GM12801 (cell line): ENCODE results near the gene XRCC4.

Experiments used
- CTCF ChIP-seq: IDR thresholded peaks from one replicate; pipeline ENCODE4 v1.5.1; 2011; ENCODE audit warnings: control low read depth; ENCODE audit not compliant: insufficient read length; ENCODE audit errors: extremely low read depth

The XRCC4 gene

DNA sequence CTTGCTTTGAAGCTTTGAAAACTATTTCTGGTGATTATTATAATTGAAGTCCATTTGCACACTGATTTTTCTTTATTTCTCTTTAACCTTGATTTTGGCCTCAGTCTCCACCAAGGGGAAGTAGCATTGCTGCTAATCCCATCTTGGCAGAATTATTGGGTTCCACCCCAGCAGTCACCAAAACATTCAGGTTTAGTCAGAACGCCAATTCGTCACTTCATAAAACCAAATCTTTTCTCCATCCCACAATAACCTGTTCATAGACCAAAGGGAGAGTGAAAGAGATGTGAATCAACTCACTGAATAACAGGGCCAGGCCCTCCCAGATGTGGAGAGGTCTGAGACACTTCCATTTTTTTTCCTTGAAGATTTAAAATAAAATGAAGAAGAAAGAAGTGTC, 299.1 kb downstream of the XRCC4 start:
- no peak for TF ChIP-seq CTCF

- no peak for TF ChIP-seq CTCF
These were observed 300.0 kb downstream of the XRCC4 start for GRCh38 chr5:83377131-83377865.

DNA sequence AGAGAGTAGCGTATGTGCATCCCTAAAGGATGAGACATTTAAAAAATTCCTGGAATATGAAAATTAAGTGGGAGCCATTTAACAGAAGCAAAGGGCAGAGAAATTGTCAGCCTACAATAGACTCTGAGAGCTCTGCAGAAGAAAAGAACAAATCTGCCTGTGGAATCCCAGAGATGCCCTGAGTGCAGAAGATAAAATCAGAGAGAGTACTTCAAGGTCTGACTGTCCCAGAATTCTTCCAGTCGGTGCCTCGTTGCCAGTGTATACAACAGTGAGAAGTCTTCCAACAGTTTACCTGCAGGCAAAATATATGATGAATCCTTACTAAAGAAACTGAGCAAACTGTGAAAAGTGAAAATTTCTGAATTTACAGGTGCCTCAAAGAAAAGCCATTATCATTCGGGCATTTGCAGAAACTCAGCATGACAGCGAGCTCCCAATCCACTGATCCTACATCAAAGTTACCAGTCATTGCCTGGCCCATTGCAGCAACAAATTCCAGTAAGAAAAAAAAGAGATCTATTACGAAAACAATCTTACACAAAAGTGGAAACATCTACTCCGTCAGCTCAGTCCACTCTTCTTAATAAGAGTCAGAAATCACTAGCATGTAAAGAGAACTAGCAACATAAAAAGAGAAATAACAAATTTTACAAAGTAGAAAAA, 301.4 kb downstream of the XRCC4 start:
- TF ChIP-seq CTCF, result no peak

- no peak for TF ChIP-seq CTCF
These were observed 308.5 kb downstream of the XRCC4 start for GRCh38 chr5:83385812-83386211.

DNA sequence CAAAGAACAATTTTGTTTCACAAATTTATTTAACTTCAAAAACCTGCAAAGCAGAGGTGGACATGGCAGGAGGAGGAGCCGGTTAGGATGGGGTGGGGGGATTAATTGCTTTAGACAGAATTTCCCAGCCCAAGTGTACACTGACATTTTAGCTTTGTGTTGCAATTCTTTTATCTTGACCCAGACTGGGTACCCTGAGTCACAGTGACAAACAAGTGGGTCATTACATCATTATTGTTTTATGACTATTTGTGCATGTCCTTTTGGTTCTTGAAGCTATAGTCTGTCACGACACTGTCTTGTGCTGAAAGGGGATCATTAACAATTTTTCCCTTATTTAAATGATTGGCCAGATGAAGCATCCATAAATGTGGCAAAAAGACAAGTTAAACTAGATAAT, 309.7 kb downstream of the XRCC4 start:
- TF ChIP-seq CTCF, result no peak

DNA sequence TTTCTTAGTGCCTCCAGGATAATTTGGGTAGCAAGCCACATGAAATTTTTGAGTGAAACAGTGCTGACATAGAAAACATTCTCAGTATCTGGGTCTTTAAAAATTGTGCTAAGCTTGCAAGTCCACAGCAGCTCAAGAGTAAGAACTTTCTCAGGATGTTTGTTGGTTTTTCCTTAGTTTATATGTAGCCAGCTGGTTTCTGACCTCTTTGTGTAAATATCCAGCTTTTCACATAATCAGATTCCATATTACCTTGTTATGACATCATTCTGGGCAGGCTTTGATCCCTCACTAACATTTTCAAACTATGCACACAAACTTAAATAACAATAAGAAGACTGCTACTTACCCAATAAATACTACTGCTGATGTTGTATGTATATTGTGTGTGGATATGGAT, 311.3 kb downstream of the XRCC4 start:
- TF ChIP-seq CTCF, result no peak

DNA sequence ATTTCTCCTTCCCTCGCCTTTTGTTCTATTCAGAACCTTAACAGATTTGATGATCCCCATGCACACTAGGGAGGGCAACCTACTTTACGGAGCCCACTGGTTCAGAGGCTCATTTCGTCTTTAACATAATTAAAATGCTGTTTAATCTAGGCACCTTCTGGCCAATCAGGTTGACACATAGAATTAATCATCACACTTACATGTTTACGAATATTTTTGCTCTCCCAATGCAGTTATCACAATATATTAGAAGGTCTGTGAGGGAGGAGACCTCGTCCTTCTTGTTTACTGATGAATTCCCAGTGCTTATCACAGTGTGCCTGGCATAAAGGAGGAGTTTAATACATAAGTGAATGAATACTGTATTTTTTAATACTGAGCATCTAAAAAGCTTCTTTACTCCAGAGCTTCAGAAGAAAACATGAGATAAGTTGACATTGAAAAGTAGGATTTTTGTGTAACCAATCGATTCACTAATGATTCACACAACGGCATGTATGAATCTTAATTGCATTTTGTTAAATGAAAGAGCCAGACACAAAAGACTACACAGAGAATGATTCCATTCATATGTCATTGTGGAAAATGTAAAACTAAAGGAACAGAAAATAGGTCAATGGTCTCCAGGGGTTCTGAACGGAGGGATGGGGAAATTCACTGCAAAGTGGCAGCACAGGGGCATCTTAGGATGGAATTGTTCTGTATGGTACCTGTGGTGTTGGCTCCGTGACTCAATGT, 315.6 kb downstream of the XRCC4 start:
- no peak for TF ChIP-seq CTCF
